Measurements from ENCODE around the gene GAN.

Gene GAN, protein sequence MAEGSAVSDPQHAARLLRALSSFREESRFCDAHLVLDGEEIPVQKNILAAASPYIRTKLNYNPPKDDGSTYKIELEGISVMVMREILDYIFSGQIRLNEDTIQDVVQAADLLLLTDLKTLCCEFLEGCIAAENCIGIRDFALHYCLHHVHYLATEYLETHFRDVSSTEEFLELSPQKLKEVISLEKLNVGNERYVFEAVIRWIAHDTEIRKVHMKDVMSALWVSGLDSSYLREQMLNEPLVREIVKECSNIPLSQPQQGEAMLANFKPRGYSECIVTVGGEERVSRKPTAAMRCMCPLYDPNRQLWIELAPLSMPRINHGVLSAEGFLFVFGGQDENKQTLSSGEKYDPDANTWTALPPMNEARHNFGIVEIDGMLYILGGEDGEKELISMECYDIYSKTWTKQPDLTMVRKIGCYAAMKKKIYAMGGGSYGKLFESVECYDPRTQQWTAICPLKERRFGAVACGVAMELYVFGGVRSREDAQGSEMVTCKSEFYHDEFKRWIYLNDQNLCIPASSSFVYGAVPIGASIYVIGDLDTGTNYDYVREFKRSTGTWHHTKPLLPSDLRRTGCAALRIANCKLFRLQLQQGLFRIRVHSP

DNA sequence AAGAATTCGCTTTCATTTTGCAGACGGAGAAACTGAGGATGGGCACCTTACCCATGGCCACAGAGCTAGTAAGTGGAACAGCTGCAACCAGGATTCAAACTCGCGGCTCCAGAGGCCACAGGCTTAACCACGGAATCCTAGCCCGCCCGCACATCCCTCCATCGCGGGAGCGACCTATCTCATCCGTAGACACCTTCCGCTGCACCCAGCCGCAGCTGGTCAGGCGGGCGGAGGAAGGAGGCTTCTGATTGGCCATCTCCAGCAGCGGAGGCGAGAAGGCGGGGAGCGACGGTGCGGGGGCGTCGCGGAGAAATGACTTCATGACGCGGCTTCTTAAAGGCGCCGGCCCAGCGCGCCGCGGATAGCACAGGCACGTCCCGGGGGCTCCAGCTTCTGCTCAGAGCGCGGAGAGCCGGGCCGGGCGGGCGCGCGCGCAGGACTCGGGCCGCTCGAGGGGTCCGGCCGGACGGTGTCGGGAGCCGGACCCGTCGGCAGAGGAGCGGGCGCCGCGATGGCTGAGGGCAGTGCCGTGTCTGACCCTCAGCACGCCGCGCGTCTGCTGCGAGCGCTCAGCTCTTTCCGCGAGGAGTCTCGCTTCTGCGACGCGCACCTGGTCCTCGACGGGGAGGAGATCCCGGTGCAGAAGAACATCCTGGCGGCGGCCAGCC lies at the start of gene GAN:
Gene GAN, plus strand, starts transcription at position 360 of the 668 bp plus-strand sequence. Its CDS starts 152 bp downstream, at position 512.
- H3K4me3 ChIP-seq (ENCODE audit: low read depth, low read length): peak within 1 kb of the TSS; percentile 87

DNA sequence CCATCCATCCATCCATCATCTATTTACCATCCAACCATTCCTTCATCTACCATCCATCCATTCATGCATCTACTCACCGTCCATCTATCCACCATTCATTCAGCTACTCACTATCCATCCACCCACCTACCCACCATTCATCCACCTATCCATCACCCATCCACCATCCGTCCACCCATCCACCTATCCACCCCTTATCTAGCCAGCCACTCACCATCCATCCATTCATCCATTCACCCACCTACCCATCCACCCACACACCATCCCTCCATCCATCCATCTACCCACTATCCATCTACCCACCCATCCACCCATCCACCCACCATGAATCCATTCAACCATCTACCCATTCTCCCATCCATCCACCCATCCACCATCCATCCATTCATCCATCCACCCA lies 49.7 kb upstream of the GAN start:
- H3K4me3 ChIP-seq (ENCODE audit: low read depth, low read length): no peak overlapping the region

DNA sequence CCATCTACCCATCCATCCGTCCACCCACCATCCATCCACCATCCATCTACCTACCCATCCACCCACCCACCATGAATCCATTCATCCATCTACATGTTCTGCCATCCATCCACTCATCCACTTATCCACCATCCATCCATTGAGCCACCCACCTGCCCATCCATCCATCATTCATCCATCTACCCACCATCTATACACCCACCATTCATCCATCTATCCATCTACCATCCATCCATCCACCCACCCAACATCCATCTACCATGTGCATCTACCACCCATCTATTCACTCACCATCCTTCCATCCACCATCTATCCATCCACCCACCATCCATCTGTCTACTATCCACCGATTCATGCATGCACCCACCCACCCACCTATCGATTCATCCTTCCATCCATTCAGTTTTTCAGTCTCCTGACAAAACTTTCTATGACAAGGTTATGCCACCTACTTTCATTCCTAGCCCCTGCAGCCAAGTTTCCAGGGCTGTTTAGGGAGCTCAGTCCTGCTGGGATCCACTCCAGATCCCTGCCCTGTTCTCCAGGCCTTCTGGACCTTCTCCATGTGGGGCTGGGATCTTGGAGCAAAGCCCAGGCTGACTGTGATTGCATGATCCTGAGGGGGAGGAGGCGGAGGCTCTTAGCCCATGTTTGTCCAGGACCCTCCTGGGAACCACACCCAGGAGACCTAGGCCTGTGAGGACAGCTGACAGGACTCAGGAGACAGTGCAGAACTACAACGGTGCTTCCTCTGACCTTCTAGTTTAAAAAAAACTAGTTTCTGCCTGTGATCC lies 48.9 kb upstream of the GAN start:
- H3K4me3 ChIP-seq (ENCODE audit: low read depth, low read length): no peak overlapping the region

DNA sequence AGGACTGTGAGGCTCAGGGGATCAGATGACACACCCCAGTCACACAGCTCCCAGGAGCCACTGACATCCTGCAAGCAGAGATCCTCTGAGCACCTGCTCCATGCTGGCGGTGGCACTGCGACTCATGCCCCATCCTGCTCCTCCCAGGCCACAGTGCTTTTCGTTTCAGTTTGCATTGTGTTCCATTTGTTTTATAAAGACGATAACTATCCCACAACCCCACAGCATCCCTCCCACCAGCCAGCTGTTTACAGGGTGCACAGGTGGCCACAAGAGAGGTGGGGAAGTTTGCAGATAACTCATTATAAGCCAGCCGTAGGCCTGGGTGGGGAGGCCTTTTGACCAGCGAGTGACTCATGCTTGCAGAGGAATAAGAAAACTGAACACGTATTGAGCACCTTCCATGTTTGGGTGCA lies 48.1 kb upstream of the GAN start:
- no peak overlapping the region for H3K4me3 ChIP-seq (ENCODE audit: low read depth, low read length)

DNA sequence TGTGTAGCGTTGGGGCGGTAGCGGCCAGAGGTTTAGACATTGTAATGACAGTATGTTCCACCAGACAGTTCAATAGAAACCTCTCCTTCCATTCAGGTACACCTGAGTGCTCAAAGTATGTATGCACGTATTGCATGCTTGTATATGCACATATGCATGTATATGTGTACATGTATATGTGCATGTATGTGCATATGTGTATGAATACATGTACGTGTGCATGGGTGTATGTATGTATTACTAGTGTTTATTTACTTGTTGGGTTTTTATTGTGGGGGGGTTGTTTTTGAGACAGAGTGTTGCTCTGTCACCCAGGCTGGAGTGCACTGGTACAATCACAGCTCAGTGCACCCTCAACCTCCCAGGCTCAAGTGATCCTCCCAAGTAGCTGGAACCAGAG lies 46.3 kb upstream of the GAN start:
- H3K4me3 ChIP-seq (ENCODE audit: low read depth, low read length): no peak overlapping the region

DNA sequence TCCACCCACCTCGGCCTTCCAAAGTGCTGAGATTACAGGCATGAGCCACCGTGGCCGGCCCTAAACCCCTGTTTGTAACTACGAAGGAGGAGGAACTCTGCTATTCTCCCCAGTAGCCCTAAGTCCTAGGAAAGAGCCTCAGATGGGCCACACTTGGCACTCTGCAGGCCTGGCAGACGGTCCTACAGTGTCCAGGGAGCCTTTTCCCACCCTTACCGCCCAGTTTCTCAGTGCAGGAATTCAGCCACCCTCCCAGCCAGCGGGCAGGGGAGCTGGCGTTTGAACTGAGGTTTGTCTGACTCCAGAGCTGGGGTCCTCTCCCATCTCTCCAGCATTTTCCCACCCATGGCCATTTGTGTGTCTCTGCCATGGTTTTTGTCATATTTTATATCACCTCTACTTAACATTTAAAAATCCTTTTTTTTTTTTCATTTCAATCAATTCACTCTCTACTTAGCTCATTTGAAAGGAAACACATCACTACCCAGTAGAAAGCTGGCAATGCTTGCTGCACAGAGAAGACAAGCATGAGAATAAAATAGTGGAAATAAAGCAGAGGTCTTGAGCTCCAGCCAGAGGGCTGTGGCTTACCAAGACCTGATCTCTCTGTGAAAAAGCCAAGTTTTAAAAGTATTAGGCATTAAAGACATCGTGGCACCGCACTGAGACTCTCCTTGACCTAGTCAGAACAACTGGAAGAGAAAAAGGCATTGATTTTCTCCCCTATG lies 41.4 kb upstream of the GAN start:
- no peak overlapping the region for H3K4me3 ChIP-seq (ENCODE audit: low read depth, low read length)

DNA sequence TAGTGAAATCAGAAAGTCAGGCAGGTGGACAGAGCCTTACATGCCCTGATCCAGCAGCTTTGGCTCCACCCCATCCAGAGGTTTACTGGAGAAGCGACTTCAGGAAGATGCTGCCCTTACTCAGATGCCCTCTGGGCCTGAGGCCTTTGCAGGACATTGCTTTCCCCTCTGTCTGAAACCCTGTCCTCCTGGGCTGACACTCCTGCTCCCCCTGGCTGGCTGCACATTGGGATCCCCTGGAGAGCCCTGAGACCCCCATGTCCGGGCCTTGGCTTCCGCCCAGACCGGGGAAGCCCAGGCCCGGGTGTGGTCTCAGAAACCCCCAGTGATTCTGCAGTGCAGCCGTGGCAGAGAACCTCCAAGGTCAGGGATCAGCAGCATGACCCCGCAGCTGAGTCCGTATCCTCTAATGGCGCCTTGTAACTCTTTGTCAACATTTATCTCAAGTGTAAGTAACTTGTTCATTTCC lies 39.7 kb upstream of the GAN start:
- no peak overlapping the region for H3K4me3 ChIP-seq (ENCODE audit: low read depth, low read length)

DNA sequence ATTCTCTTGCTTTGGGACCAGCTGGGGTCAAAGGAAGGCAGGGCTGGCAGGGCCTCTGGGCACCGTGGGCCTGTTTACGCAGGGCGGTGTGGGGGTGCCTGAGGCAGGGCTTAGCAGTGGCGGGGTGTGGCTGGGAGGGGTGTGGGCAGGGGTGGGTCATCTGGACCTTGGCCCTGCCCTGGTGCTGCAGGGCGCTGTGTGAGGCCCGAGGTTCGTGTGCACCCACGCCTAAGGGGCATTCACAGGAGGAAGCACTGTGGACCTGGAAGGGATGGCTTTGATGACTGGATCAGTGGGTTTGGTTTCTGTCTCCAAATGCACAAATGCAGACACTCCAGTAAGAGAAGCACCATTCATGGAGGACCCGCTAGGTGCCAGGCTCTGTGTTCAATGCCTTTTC lies 39.0 kb upstream of the GAN start:
- H3K4me3 ChIP-seq (ENCODE audit: low read depth, low read length): no peak overlapping the region

DNA sequence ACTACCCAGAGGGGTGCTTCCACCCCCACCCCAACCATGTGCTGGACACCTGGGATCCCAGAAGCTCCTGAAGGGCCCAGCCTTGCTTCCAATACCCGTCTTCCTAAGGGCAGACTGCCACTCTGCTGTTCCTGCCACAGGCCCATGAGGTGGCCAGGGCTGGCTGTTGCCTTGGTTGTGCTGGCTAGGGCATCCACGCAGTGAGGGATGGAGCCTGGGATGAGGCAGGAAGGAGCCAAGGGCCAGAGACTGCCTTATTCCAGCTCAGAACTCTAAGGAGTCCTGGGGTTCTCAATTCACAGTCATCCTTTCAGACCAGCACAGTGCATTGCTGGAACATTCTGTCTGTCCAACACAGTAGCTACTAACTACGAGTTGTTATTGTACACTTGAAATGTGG lies 38.4 kb upstream of the GAN start:
- H3K4me3 ChIP-seq (ENCODE audit: low read depth, low read length): no peak overlapping the region

DNA sequence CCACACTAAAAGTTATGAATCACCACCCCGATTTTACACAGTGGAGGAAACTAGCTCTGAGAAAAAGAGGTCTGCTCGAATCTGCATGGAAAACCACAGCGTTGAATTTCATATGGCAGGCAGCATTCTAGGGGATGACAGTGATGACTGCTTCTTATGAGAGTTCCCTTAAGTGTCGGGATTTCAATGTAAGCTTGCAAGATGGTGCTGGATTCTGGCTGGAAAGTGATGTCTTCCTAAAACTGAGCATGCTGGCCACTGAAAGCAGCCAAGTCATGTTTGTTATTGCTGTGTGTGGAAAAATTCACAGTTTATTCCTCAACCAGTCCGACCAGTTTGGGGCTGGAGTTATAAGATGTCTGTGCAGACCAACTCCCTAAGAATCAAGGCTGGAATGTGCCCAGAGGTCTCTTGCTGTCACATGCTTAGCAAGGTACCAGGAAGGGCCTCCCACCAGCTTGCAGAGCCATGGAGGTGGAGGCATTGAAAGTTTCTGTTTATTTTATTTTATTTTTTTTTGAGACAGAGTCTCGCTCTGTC lies 37.2 kb upstream of the GAN start:
- no peak overlapping the region for H3K4me3 ChIP-seq (ENCODE audit: low read depth, low read length)

DNA sequence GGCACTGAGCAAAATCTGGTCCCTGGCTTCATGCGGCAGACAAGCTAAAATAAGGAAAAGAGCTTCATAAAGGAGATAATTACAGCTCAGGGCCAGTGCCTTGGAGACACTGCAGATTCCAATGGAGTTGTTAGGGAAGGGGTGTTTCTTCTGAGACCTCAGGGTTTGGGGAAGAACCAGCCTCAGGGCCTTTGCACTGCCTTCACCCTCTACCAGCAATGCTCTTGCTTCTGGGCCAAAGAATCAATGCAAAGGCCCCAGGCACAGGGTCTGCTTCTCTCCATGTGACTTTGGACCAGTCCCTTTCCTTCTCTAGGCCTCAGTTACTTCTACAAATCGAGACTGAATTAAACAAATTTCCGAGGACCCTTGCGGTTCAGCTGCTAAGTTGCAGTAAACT lies 36.2 kb upstream of the GAN start:
- H3K4me3 ChIP-seq (ENCODE audit: low read depth, low read length): no peak overlapping the region

DNA sequence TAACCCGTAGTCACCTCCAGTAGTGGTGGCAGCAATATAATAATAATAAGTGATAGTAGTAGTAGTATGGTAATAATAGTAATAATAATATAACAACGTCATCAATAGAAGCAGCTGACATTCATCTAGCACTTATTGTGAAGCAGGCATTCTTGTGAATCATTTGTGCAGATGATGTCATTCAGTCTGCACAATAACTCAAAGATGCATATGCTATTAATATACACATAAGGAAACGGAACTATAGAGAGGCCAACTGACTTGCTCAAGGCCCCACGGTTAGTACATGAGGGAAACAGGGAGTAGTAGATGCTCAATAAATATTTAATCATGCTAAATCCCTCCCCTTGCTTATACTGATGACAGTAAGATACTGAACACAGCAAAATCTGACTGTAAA lies 35.4 kb upstream of the GAN start:
- H3K4me3 ChIP-seq (ENCODE audit: low read depth, low read length): no peak overlapping the region

DNA sequence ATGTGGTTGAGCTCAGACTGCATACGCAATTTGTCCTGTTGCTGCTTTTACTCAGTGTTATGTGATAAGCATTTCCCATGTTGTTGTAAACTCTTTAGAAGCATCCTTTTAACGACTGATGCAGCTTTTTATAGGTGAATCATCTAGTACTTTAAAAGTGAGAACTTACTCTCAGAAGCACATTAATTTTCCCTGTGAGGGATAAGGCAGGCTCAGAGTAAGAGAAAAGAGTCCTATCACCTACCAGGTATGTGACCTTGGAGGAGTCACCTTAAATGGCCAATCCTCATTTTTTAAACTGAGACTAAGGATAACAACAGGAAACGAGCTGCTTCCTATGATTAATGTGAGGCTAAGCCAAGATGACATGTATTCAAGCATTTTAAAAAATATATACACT lies 34.4 kb upstream of the GAN start:
- H3K4me3 ChIP-seq (ENCODE audit: low read depth, low read length): no peak overlapping the region

DNA sequence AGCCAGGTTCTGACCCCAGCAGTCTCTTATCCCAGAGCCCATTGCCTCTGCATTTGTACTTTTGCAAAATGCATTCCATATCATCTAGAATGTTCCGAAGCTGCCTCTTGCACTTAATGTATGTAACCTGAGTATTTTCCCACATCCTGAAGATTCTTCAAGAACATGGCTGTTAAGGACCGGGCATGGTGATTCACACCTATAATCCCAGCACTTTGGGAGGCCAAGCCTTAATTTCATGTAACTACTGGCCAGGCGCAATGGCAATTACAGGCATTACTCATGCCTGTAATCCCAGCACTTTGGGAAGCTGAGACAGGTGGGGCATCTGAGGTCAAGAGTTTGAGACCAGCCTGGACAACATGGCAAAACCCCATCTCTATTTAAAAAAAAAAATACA lies 31.7 kb upstream of the GAN start:
- no peak overlapping the region for H3K4me3 ChIP-seq (ENCODE audit: low read depth, low read length)

DNA sequence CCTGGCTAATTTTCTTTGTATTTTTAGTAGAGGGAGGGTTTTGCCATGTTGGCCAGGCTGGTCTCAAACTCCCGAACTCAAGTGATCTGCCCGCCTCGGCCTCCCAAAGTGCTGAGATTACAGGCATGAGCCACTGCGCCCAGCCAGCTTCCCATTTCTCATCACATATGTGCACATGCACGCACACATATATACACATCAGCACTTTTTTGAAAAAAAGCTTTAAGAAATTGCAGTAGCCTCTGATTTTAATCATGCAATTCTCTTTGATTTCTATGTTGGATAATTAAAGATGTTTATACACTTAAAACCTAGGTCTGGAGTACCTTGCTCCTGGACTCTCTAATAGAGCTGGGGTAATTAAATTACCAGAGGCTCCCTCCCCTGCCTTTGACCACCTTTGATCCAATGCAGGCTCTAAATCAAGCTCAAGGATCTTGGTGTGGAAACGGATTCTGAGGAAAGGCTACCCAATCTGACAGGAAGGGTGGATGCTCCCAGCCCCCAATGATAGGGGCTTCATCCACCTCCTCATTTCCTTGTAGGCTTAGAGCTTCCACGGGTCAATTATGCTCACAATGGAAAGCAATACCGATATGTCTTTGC lies 29.7 kb upstream of the GAN start:
- no peak overlapping the region for H3K4me3 ChIP-seq (ENCODE audit: low read depth, low read length)

DNA sequence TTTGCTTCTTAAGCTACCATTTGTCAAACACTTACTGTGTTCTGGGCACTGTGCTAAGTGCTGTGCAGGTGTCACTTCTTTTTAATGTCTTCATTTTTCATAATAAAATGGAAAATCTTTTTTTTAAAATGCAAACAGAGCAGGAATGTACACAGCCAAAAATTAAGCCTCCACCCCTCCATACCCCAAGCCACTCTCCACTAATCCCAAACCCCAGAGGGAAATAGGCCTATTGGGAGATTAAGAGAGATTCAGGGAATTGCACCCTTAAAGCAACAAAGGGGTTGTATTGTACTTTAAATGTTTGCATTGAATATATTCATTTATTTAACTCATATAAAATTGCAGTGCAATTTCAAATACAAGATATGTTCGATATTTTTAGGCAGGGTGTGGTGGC lies 28.6 kb upstream of the GAN start:
- no peak overlapping the region for H3K4me3 ChIP-seq (ENCODE audit: low read depth, low read length)

DNA sequence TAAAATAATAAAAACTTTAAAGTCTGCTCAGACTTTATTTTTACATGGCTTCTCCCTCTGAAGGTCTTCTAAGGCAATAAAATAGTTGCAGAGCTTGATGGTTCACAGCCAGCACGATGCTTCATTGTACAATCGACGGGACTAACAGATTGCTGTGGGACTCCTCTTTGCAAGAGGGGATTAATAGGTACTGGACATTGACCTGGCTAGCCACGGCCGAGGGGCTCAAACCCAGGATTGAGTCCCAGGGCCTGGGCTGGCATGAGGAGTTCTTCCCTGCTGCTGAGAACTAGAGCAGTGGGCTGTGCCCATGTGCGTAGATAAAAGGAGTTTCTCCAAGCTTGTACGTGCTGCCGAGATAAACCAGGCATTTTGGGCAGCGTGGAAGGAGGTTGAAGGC lies 23.6 kb upstream of the GAN start:
- H3K4me3 ChIP-seq (ENCODE audit: low read depth, low read length): no peak overlapping the region

DNA sequence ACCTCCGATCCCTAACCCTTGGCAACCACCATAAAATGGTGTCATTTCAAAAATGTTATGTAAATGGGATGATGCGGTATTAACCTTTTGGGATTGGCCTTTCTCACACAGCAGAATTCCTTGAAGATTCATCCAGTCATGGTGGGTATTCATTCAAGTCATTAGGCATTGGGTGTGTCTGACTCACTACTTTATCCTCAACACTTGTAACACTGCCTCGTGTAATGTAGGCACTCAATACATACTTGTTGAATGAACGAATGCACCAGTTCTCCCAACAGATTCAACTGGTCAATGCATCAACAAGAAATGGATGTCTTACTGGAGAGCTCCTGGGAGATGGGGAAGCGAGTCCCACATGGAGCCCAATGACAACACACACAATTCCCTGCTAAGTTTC lies 21.8 kb upstream of the GAN start:
- H3K4me3 ChIP-seq (ENCODE audit: low read depth, low read length): no peak overlapping the region

DNA sequence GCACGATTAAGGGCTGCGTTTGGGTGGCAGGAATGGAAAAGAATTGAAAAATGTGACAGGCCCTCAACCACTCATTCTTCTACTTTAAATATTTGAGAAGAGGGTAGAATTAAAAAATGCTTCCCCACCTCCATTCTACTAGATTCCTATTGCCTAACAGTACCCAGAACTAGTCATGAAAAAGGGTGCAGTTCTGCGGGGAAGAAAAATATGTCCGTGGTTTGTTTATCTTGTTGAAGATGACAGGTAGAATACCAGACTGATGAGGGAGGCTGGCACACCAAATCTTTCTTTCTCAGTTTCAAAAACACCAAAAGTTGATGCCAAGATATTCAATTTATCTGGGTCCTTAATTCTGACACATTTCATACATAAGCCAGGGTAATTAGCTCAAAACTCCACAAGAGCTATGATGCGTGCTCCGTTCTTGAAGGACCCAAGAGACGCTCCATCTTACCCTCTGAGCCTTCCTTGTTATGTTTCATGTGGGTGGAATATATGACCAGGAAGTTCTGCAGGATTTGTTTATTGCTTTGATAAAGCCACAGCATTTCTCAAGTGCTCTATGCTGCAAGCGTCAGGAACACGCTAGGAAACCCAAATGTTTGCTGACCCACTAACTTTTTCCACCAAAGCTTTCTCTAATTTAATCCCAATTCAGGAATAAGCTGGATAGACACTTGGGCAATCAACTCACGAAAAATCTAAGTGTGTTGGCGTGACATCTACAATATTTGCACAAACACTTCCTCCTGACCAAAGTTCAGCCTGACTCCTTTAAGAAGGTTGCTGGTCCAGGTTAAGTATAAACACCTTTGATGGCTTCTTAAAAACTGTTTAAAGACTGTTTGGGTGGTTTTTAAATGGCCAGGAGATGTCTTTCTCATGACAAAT lies 20.6 kb upstream of the GAN start:
- no peak overlapping the region for H3K4me3 ChIP-seq (ENCODE audit: low read depth, low read length)

Measured in iPS-11a (cell line).